Epithelial cell of proximal tubule (primary cell): ENCODE measurements around the gene NOP14. TPM values are rescaled to one million over a fixed set of nuclear protein-coding genes. Genes with fewer than 3 reads are reported as not detected.

Experiments
- DNase-seq: peaks from one replicate; pipeline ENCODE4 v3.0.0-alpha.2; 2011; ENCODE audit warnings: low read depth
- H3K4me3 ChIP-seq: 2 replicates; pipeline ENCODE4 v1.5.1; 2011; ENCODE audit warnings: low read depth, mild to moderate bottlenecking, low read length
- total RNA-seq: library from RNA; depleted of rRNA; stranded (reverse); fragments of >200 nt; gene quantifications from 2 replicates; pipeline ENCODE4 v1.2.3, GENCODE V29; 2015
- TF ChIP-seq, protein P1 (sequence below): conservative IDR thresholded peaks from 2 replicates; pipeline ENCODE4 v1.5.1; 2012; ENCODE audit warnings: low read depth, mild to moderate bottlenecking, low read length

Gene NOP14
- total RNA-seq, 1 donor from 2014 or later: 26.0 TPM

DNA sequence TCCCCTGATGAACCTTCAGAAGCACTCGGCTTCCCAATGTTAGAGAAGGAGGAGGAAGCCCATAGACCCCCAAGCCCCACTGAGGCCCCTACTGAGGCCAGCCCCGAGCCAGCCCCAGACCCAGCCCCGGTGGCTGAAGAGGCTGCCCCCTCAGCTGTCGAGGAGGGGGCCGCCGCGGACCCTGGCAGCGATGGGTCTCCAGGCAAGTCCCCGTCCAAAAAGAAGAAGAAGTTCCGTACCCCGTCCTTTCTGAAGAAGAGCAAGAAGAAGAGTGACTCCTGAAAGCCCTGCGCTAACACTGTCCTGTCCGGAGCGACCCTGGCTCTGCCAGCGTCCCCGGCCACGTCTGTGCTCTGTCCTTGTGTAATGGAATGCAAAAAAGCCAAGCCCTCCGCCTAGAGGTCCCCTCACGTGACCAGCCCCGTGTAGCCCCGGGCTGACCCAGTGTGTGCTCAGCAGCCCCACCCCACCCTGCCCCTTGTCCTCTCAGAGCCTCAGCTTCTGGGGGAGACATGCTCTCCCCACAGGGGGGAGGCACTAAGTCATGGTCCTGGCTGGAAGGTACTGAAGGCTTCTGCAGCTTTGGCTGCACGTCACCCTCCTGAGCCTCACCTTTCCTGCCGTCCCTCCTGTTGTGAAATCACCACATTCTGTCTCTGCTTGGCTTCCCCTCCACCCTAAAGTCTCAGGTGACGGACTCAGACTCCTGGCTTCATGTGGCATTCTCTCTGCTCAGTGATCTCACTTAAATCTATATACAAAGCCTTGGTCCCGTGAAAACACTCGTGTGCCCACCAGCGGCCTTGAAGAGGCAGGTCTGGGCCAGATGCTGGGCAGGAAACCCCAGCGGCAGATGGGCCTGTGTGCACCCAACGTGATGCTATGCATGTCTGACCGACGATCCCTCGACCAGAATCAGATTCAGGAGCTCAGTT lies 34.7 kb downstream of the NOP14 start:
- H3K4me3 ChIP-seq: no peak overlapping the region
- TF ChIP-seq, protein P1, sequence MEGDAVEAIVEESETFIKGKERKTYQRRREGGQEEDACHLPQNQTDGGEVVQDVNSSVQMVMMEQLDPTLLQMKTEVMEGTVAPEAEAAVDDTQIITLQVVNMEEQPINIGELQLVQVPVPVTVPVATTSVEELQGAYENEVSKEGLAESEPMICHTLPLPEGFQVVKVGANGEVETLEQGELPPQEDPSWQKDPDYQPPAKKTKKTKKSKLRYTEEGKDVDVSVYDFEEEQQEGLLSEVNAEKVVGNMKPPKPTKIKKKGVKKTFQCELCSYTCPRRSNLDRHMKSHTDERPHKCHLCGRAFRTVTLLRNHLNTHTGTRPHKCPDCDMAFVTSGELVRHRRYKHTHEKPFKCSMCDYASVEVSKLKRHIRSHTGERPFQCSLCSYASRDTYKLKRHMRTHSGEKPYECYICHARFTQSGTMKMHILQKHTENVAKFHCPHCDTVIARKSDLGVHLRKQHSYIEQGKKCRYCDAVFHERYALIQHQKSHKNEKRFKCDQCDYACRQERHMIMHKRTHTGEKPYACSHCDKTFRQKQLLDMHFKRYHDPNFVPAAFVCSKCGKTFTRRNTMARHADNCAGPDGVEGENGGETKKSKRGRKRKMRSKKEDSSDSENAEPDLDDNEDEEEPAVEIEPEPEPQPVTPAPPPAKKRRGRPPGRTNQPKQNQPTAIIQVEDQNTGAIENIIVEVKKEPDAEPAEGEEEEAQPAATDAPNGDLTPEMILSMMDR: no peak
- DNase-seq: no peak

DNA sequence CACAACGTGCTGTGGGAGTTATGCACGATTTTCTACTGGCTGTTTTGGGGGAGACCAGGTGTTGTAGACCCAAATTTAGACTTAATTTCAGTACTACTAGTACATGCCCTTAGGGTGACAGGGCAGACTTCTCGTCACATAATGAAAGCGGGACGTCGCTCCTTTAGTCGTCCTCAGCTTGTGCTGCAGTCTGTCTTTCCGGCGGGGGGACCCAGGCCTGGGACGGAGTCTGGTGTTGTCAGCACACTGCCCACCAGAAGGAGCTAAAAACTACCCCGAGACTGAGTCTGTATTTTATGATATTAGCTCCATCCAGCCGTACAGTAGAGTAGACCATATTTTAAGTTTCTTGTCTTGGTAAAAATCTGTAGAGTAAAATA lies 35.5 kb downstream of the NOP14 start:
- no peak overlapping the region for H3K4me3 ChIP-seq
- TF ChIP-seq, protein P1: no peak

DNA sequence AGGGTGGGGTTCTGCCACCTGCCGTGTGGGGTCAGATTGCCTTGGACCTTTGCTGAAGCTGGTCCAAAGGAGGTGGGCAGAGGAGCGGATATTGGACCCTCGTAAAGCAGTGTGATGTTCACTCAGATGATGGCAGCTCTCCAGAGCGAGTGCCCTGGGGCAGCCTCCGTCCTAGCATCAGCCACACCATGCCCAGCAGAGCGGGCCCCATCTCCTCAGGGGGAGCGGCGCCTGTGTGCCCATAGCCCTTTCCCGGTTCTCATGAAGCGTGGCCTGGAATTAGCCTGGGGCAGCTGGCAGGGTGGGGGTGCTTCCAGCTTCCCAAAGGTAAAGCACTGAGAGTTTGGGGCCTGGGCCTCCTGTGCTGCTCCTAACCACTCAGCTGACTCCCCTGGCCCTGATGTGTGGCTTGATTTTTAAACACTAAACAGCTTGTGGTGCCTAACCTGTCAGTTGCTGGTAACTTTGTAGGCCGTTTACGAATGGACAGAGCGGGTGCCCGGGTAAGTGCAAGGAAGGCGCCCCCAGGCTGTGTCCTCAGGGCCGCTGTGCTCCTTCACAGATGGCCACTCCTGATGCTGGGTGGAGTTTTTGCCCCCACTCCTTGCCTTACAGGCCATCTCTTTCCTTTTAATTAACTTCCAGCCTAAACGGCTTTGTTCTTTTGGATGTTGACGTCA lies 36.0 kb downstream of the NOP14 start:
- H3K4me3 ChIP-seq: no peak overlapping the region
- DNase-seq: no peak
- TF ChIP-seq, protein P1: no peak

More for the DNA sequence above, 35.5 kb downstream of the NOP14 start:
- no peak for DNase-seq

DNA sequence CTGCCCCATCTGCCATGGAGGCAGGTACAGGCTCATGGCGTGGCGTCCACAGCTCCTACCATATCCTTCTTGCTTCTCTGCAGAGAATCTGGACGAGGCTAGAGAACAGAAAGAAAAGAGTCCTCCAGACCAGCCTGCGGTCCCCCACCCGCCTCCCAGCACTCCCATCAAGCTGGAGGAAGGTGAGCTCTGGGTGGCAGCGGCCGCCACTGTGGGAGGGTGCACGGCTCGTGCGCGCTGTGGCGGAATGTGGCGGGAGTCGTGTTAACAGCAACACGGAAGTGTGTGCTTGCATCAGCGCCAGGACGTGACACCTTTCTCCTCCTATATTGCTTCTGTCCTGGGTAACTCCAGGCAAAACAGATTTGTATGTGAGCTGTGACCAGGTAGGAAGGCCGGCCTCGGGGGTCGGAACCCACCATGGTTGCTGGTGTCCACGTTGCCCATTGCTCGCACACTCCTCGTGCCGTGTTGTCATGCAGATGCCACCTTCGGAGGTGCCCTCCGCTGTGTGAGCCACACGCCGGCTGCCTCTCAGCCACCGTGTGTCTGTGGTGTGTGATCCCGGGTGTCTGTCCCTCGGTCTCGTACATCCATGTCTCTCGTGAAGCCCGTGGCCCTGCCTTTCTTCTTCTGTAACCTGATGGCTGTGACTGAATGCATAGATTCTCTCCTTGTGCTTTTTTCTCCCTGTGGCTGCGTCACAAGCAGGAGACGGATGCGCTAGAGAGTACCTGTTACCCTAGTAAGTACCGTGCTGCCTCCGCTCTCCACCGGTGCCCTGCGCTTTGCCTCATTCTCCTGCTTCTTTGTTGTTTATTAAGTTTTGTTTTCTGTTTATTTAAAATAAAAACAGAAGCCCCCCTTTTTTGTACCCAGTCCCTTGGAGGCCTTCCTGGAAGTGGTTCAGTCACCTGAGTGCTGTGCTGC lies 37.0 kb downstream of the NOP14 start:
- DNase-seq: no peak
- H3K4me3 ChIP-seq: no peak overlapping the region
- TF ChIP-seq, protein P1: no peak

DNA sequence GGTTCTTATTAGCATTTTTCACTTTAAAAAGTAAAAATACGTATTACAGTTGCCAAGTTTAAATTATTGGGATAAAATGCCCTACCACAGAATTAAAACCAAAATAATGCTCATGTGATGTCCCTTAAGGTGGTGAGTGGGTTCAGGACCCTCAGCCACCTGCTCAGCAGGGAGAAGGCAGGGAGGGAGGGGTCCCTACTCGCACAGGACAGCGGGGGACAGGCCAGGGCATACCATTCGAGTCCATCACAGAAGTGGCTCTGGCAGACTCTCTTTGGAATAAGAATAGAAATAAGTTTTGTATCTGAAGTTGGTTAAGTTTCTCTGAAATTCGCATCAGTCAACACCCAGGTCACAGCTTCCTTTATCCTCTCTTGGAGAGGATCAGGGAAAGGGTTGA lies 37.7 kb downstream of the NOP14 start:
- TF ChIP-seq, protein P1: no peak
- H3K4me3 ChIP-seq: no peak overlapping the region
- DNase-seq: no peak

DNA sequence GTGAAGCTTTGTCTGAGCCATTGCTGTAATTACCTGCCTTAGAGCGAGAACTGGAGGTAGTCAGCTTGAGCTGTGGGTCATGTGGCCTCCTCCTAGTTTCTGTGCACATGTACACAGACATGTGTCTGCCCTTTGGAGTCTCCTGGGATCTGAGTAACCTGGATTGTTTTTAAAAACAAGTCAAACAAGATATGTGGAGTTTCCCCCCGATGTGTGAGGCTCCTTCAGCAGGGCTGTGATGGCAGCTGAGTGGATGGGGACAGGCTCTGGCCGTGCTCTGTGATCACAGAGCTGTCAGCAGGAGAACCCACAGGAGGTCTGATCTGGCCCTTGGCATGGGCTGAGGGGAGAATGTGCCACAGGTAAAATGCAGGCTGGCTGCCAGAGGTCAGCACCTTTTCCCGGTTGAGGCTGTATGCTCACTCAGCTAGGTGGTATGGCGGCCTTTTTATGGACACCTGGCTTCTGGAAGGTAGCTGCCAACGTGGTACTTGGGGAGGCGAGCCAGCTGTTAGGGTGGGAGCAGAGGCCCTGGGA lies 38.4 kb downstream of the NOP14 start:
- TF ChIP-seq, protein P1: no peak
- no peak overlapping the region for H3K4me3 ChIP-seq
- DNase-seq: no peak
